ENCODE measurements around the gene TAS1R2.

The TAS1R2 gene

DNA sequence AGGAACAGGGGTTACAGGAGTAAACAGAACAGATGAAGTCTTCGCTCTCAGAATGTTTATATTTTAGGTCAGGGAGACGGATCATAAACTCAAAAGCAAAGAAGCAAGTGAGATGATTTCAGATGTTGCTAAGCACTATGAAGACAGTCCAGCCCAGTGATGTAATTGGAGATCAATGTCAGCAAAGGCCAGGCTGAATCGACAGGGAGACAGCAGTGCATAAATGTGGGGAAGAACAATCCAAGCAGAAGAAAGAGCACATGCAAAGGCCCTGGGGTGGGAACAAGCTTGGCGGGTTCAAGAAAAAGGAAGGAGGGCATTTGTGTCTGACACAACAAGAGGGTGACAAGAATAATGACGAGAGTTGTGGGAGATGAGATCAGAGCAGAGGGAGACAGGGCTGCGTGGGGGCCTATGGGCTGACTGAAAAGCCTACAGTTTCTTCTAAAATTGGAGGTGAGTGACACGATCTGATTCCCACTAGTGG is 47.0 kb downstream of the TAS1R2 start:
- Histone ChIP-seq H3K36me3 (no peaks in the 10 kb centered on the region), H3K4me1 (ENCODE audit: control insufficient read depth in 1 of 2, insufficient read depth in 1 of 2, low read depth in 1 of 2, low read length in 1 of 2) (no peaks in the 10 kb centered on the region), H3K9me3 (no peaks in the 10 kb centered on the region), H3K27me3 (peaks cover 38% of the 10 kb centered on the region), H3K4me3 (ENCODE audit: low read depth in 1 of 2, low read length in 1 of 2) (no peak overlapping the region), H3K27ac (no peak overlapping the region)
- TF ChIP-seq CTCF (IDR thresholded peaks at IDR 0.05), result no peak

DNA sequence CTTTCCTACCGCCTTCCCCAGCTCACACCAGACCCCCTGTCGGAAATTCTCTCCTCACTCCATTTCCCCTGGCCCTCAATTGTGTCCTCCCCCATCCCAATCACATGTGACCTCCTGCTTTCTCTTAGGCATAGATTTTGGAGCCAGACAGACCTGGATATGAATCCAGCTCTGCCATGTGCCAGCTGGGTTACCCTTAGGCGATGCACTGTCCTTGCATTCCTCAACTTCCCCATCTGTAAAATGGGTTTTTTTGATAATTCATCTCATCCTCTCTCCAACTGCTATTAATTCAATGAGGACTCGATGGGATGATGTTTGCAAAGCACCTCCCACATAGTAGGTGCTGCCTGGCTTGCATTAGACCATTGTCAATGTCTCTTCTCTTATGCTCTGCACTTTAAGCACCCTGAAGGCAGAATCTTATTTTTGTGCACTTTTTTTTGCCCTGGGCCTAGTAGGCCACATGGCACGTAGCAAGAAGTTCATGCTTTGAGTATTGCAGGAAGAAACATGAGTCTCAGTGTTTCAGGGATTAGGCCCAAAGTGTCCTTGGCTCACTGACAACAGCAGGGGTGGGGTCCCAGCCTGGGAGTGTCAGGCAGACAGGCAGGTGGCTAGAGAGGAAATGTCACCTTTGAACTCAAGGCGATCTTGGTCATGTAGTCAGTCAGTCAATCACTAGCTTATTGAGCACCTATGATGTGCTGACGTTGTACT is 47.6 kb downstream of the TAS1R2 start:
- no peak overlapping the region for H3K27ac ChIP-seq
- TF ChIP-seq CTCF (IDR thresholded peaks at IDR 0.05), result no peak
- no peak overlapping the region for H3K4me3 ChIP-seq (ENCODE audit: low read depth in 1 of 2, low read length in 1 of 2)
- no peaks in the 10 kb centered on the region for H3K4me1 ChIP-seq (ENCODE audit: control insufficient read depth in 1 of 2, insufficient read depth in 1 of 2, low read depth in 1 of 2, low read length in 1 of 2)
- H3K36me3 ChIP-seq, result no peaks in the 10 kb centered on the region
- H3K27me3 ChIP-seq, result peaks cover 38% of the 10 kb centered on the region
- H3K9me3 ChIP-seq, result no peaks in the 10 kb centered on the region

DNA sequence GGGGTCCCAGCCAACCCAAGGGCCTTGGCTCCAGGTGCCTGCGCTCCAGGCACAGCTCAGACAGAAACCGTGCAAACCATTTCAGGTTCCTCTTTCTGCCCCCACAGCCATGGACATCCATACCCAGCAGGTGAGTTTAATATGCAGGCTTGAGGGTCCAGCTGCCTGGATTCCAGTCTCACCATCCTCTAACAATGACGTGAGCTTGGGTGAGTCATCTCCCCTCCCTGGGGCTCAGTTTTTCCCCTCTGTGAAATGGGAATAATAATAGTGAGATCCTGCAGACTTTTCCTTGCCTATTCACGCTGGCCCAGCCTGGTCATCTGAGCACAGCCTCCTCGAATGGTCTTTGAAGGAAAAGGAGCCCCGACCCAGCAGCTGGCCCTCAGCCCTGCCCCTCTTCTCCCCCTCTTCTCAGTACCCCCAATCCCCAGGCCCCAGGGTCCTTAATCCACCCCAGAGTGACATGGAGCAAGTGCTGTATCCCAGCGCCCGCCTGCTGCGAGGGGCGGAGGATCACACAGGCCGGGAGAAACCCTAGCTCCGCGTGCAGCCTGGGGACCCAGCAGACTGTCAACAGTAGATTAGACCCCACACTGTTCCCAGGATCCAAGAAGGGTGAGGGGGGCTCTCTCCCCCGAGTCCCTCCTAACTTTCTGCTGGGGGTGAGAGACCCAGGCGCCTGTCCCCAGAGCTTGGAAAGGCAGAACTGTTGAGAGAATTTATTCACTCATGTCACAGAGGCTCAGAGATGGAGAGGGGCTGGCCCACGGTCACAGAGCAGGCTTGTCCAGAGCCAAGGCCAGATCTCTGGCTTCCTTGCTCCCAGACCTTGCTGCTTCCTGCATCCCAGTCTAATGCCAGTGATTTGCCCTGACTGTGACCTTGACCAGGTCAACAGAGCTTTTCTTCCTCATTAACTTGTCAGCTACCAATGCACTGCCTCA is 49.2 kb downstream of the TAS1R2 start:
- H3K27me3 ChIP-seq, result peaks cover 31% of the 10 kb centered on the region

DNA sequence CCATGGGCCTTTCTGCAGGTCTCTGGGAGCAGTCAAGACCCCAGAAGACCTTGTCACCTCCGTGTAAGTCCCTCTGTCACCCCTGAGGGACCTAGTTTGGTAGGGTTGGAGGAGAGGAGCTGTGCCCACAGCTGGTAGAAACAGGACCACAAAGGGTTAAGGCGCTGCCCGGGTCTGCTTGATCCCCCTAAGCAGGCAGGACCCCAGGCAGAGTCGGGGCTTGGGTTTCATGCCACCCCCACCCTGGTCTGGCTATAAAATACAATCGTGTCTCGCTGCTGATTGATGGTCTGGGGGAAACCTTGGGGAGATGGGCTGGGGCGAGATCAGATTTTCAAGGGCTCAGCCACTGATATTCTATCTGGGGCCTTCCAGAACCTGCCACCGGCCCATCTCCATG is 50.9 kb downstream of the TAS1R2 start:
- H3K9me3 ChIP-seq, result no peaks in the 10 kb centered on the region
- H3K27ac ChIP-seq, result no peak overlapping the region
- H3K4me3 ChIP-seq (ENCODE audit: low read depth in 1 of 2, low read length in 1 of 2), result no peak overlapping the region
- no peak for TF ChIP-seq CTCF (IDR thresholded peaks at IDR 0.05)
- H3K36me3 ChIP-seq, result no peaks in the 10 kb centered on the region
- H3K27me3 ChIP-seq, result peaks cover 26% of the 10 kb centered on the region
- no peaks in the 10 kb centered on the region for H3K4me1 ChIP-seq (ENCODE audit: control insufficient read depth in 1 of 2, insufficient read depth in 1 of 2, low read depth in 1 of 2, low read length in 1 of 2)

More for the DNA sequence above, 49.2 kb downstream of the TAS1R2 start:
- Histone ChIP-seq H3K4me3 (ENCODE audit: low read depth in 1 of 2, low read length in 1 of 2) (no peak overlapping the region), H3K27ac (no peak overlapping the region), H3K4me1 (ENCODE audit: control insufficient read depth in 1 of 2, insufficient read depth in 1 of 2, low read depth in 1 of 2, low read length in 1 of 2) (no peaks in the 10 kb centered on the region), H3K36me3 (no peaks in the 10 kb centered on the region), H3K9me3 (no peaks in the 10 kb centered on the region)
- no peak for TF ChIP-seq CTCF (IDR thresholded peaks at IDR 0.05)

DNA sequence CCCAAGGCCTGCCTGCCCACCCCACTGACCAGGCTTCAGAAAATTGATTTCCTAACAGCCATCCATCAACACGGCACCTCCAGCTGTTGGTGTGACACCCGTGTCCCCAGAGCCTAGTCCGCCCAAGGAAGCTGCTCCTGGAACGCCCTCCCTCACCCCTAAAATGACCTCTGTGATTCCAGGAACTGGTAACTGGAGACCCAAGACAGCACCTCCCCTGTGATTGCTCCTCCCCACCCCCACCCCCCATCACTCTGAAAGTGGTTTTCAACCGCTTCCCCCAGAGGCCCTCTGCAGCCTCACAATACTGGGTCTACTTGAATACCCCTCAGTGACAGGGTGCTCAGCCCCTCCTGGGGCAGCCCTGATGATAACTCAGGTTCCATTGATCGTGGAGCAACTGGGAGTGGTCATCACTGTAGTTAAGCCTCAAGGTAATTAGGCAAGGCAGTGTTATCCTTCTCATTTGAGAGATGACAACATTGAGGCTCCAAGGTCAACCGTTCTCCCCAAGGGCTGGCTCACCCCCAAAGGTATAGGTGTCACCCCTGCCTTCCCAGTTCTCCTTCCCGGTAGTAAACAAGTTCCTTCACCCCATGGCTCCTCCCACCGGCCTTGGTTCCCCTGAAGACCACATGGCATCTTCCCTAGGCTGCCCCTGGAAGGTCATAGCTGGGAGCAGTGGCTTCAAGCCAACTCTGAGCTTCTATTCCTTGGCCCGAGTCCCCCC is 52.0 kb downstream of the TAS1R2 start:
- Histone ChIP-seq H3K9me3 (no peaks in the 10 kb centered on the region), H3K27ac (no peak overlapping the region), H3K4me3 (ENCODE audit: low read depth in 1 of 2, low read length in 1 of 2) (no peak overlapping the region), H3K27me3 (peaks cover 30% of the 10 kb centered on the region), H3K36me3 (no peaks in the 10 kb centered on the region), H3K4me1 (ENCODE audit: control insufficient read depth in 1 of 2, insufficient read depth in 1 of 2, low read depth in 1 of 2, low read length in 1 of 2) (no peaks in the 10 kb centered on the region)
- TF ChIP-seq CTCF (IDR thresholded peaks at IDR 0.05), result no peak
